ENCODE measurements around the gene VWA8.
"Not testable (repeated sequence)": the region's sequence is repeated elsewhere in the genome, so short reads cannot be mapped to it uniquely, and the experiment has no call there.

VWA8 gene

DNA sequence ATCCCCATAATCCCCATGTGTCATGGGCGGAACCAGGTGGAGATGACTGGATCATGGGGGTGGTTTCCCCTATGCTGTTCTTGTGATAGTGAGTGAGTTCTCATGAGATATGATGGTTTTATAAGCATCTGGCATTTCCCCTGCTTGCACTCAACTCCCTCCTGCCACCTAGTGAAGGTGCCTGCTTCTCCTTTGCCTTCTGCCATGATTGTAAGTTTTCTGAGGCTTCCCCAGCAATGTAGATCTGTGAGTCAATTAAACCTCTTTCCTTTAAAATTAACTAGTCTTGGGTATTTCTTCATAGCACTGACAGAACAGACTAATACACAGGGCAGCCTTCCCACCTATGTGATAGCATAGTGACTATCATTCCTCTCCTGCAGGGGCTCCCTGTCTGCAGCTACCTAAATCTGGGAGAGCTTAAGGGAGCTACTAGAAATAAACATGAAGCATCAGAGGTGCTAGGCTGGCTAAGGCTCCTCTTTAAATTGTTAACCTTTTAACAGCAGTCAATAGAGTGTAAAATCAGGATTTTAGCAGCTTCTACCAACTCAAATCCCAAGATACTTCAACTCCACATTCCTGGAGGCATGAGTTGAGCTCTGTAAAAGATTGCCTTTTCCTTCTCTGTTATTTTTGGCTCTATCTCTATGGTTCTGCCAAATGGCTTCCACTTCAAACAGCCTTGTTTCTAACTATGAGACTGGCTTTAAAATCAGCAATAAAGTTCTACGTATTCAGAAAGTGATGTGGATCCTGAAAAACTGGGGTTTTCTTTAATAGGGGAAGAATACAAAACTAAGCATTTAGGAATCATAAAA lies 112.3 kb downstream of the VWA8 start:
- DNase-seq: no peak

- DNase-seq: no peak
Measured at GRCh38 chr13:41847216-41847615, 113.7 kb downstream of the VWA8 start.

GRCh38 chr13:41842036-41842620 lies 118.8 kb downstream of the VWA8 start:
- no peak for DNase-seq

- DNase-seq: no peak
Measured at GRCh38 chr13:41837629-41838028, 123.3 kb downstream of the VWA8 start.

DNA sequence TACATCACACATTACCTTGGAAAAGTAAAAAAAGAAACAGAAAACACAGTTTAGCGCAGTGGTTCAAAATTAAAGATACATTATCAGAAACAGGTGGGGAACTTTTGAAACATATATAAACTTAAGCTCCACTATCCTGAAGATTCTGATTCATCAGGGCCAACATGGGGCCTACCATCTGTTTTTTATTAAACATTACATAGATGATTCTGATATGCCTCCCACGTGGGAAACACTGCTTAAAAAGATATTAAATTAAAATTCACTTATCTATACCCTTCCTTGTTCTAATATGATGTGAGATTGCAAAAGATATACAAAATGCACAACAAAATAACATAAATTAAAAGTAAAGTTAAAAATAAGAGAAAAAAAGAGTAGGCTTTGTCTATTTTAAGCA lies 125.0 kb downstream of the VWA8 start:
- no peak for DNase-seq

GRCh38 chr13:41834697-41835096 lies 126.2 kb downstream of the VWA8 start:
- DNase-seq: not testable (repeated sequence)

GRCh38 chr13:41833831-41834230 lies 127.1 kb downstream of the VWA8 start:
- no peak for DNase-seq

DNA sequence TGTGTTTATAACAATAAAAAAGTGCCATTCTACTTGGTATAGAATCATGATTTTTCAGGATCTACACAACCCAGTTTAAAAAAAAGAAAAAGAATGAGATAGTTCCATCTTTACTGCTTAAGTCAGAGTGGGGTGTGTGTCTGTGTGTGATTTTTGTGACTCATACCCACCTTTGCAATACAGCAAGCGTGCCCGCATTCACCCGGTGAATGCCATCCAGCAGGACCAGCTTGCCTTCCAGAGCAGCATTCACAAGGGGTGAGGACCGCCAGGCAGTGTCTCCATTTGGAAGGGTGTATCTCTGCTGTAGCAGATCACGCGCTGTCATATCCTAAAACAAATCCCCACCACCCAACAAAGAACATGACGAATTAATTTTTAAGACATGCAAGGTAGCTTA lies 127.7 kb downstream of the VWA8 start:
- no peak for DNase-seq

GRCh38 chr13:41827507-41828213 lies 133.2 kb downstream of the VWA8 start:
- no peak for DNase-seq

DNA sequence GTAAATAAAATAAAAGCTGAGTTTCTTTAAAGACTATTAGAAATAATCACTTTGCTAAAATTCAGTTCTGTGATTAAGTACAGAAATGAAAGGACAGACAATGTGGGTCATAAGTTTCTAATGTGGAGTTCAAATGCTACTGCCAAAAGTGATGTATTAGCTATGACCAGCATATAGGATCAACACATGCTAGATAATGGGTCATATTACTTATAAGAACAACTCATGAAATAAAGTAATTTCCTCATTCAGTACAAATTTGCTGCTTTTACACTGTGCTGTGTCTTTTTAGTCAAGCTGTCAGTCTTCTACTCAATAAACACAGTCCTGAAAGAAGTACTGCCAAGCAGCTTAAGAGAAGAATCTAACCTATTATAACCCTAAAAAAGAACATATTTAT lies 135.2 kb downstream of the VWA8 start:
- no peak for DNase-seq

DNA sequence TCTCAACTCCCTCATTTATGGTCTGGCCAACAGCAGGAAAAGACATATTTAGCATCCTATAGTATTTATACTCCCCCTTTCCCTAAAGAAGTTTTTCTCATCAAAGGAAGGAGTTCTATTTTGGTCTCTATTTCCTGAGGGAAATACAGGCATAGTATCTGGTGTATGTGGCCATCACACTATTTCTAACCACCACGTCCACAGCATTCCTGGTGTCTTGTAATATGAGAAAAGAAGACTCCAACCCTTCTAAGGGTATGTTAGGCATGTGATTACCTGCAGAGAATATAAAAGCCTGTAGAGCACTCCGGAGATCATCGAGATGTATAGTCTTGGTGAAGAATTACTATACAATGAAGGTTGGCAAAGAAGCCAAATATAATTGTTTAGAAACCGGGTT lies 137.4 kb downstream of the VWA8 start:
- no peak for DNase-seq

DNA sequence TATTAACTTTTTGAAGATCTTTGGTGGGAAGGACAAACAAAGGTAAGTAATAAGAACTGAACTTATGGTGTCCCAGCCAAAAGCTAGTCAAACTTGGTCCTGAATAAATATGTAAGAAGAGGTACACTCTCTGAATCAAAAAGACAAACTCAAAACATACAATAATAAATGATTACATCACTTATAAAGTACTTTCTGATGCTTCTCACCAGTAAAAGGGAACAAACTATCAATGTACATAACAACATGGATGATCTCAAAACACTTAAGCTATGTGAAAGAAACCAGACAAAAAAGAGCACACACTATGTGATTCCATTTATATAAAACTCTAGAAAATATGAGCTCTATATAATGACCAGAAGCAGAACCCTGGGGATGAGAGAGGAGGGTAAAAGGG lies 138.3 kb downstream of the VWA8 start:
- no peak for DNase-seq

DNA sequence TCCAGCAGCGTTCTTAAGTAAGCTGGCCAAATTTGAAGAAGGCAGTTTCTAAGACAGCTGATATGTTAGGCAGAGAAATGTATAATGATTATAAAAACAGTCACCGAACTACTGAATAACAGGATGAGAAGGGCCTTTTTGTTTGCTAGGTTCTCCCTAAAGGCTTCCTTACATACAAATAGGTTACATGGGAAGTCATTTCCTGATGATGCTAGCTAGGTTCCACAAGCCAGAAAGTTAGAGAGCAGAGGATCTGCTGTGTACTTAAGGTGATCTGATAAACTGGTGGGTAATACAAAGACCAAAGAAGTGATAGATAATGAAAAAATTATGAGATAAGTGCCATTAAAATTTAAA lies 139.7 kb downstream of the VWA8 start:
- no peak for DNase-seq

DNA sequence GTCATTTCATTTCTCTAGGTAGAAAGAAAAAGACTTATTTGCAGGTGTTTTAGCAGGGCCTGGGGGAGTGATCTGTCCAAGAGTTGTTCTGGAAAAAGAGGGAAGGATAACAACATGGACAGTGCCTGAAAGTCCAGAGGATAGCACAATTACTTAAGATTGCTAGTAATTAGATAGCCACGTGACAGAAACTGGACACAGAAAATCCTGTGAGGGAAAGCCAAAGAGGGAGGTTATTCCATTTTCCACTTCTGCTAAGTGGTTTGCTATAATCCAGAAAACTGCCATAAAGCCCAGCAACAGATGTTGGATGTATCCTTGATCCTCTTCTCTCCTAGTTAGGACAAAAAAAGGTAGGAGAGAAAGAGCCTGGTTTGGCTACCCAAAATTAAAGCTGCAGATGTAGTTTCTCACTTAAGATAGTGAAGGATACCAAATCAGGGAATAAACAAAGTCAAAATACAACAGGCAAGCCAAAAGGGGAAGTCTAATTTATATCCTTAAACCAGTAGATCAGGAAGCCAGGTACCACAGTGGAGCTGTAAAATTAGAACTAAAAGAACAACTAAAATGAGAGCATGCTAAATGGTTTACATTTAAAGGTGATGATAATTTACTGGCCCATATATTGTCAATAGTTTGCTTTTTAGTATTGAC lies 140.2 kb downstream of the VWA8 start:
- DNase-seq: no peak

GRCh38 chr13:41816057-41816456 lies 144.9 kb downstream of the VWA8 start:
- DNase-seq: no peak

DNA sequence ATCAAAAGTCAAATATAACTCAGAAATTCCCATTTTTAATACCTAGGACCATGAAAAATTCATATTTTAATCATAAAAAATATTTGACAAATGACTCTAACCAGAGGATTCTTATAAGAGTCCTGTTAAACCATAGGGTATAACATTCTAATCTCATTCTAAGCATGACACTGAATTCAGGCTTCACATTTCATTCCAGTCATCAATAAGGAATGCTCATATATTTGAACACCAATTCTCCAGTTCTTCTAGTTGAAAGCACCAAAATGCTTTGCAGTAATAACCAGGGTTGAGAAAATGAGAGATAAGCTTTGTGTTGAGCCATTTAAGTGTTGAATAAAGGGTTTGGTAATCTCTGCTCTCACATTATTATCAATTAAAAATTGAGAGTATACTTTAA lies 147.5 kb downstream of the VWA8 start:
- no peak for DNase-seq

DNA sequence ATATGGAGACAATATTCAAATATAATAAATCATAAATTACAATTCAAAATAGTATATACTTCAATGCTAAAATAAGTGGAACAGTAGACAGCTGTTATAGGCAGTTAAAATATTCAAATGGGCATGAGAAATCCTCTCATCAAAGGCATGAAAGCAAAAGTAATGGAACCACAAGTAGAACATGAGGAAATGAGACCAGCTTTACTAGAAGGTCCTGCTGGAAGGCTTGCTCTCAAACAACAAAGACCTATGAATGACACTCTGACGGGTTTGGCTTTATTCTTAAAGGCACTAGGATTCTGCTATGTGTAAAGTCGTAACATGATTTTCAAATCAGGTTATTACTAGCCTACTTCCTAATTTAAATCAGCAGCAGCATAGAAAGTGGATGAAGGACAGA lies 148.1 kb downstream of the VWA8 start:
- no peak for DNase-seq

DNA sequence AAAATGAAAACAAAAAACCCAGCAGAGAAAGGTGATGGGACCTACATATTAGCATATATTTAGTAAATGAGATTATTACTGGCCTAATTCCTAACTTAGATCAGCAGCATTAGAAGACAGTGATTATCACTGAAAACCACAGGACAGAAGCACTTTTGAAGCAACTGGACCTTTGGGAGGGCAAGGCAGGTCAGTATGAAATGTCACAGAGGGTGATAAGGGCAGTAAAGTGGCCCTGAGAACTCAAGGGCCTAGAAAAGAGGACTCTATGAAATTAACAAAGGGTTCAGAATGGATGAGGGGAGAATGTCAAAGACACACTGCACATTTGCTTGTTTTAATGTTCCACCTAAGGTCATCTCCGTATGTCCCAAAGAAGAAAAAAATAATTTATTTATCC lies 148.7 kb downstream of the VWA8 start:
- DNase-seq: no peak

- no peak for DNase-seq
Measured at GRCh38 chr13:41811588-41812021, 149.3 kb downstream of the VWA8 start.

GRCh38 chr13:41809962-41810361 lies 150.9 kb downstream of the VWA8 start:
- no peak for DNase-seq

- peak in 1 of 2 experiments; percentile 21 for DNase-seq
Measured at GRCh38 chr13:41803445-41803735, 157.5 kb downstream of the VWA8 start.

DNA sequence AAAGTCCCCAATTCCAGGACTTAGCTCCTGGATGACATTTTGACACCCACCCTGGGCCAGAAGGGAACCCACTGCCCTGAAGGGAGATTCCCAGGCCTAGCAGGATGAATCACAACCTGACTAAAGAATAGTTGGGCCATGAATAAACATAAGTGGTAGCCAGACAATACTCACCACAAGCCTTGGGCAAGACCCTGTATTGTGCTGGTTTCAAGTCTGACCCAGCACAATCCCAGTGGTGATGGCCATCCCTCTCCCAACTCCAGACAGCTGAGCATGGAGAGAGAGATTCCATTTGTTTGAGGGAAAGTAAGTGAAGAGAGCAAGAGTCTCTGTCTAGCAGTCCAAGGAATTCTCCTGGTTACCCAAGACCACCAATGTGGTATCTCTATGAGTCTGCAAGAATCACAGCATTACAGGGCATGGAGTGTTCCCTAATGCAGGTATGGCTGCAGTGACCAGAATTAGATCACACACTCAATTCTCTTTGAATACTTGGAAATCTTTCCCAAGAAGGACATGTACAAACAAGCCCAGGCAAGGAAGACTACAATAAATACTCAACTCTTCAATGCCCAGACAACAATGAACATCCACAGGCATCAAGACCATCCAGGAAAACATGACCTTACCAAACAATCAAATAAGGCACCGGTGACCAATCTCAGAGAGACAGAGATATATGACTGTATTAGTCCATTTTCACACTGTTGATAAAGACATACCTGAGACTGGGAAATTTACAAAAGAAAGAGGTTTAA lies 158.0 kb downstream of the VWA8 start:
- DNase-seq: no peak

GRCh38 chr13:41802043-41802683 lies 158.7 kb downstream of the VWA8 start:
- DNase-seq: no peak
